ENCODE results near the gene DHRS3. TPM values are rescaled to one million over a fixed set of nuclear protein-coding genes. Genes with fewer than 3 reads are reported as not detected.

DHRS3 gene
- total and polyA plus RNA-seq, 2 donors (not counting 1 experiment from before 2014, with no cell fraction given): 0.37 TPM

DNA sequence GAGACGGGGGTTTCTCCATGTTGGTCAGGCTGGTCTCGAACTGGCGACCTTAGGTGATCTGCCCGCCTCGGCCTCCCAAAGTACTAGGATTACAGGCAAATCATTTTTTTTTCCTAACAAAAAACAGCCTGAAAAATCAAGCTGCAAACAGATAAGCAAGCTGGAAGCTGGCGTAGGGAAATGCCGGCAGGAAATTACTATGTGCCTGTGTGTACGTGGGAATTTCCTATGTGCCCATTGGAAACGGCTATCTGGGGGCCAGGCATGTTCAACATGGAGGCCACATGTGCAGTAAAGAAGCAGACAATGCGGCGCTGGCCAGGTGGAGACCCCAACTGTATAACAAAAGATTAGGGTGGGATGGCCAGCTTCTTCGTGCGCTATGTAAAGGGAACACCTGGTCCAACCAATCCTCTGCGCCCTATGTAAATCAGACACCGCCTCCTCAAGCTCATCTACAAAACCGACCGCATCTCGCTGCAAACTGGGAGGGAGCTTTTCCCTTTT lies 16.7 kb upstream of the DHRS3 start:
- H3K36me3 ChIP-seq (replicated peaks in 1 of 2; ENCODE audit: control extremely low read depth in 1 of 2, control insufficient read depth in 1 of 2, extremely low read depth in 1 of 2, insufficient read depth in 2 of 2, low read length in 1 of 2): no peaks in the 10 kb centered on the region
- H3K4me1 Mint-ChIP-seq: no peaks in the 10 kb centered on the region
- no peaks in the 10 kb centered on the region for H3K79me2 ChIP-seq (ENCODE audit: control insufficient read depth, insufficient read depth, low read length)
- peaks cover 0 to 9% (median 5%) of the 10 kb centered on the region in 3 donors for H3K9me3 ChIP-seq (ENCODE audit: control extremely low read depth in 1 of 3, control insufficient read depth in 2 of 3, insufficient read depth in 1 of 3, low read length in 2 of 3)
- no peak for ATAC-seq (ENCODE audit: low read depth)
- WGBS (ENCODE audit: insufficient coverage): 89% methylated on average over 14 of the region's 18 CpGs
- H3K4me3 Mint-ChIP-seq: no peak overlapping the region
- no peak overlapping the region for H2AFZ ChIP-seq (ENCODE audit: insufficient read depth, low read depth, low read length, poor library complexity, severe bottlenecking)
- peaks cover 0 to 7% (median 0%) of the 10 kb centered on the region in 4 experiments for H3K27me3 ChIP-seq (replicated peaks in 1 of 4; ENCODE audit: control extremely low read depth in 1 of 4, control insufficient read depth in 3 of 4, insufficient read depth in 4 of 4, low read length in 3 of 4)
- no peak overlapping the region for H3K4me2 ChIP-seq (replicated peaks; ENCODE audit: low read depth, low read length, poor library complexity, severe bottlenecking)
- ChIA-PET CTCF (interaction anchor here (0.7 kb wide), 2 partner anchors 15 to 1311 kb away, joined by 3 read pairs; no protein-coding TSS in a partner anchor), POLR2A (no interaction called here)
- TF ChIP-seq, protein P1, sequence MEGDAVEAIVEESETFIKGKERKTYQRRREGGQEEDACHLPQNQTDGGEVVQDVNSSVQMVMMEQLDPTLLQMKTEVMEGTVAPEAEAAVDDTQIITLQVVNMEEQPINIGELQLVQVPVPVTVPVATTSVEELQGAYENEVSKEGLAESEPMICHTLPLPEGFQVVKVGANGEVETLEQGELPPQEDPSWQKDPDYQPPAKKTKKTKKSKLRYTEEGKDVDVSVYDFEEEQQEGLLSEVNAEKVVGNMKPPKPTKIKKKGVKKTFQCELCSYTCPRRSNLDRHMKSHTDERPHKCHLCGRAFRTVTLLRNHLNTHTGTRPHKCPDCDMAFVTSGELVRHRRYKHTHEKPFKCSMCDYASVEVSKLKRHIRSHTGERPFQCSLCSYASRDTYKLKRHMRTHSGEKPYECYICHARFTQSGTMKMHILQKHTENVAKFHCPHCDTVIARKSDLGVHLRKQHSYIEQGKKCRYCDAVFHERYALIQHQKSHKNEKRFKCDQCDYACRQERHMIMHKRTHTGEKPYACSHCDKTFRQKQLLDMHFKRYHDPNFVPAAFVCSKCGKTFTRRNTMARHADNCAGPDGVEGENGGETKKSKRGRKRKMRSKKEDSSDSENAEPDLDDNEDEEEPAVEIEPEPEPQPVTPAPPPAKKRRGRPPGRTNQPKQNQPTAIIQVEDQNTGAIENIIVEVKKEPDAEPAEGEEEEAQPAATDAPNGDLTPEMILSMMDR (IDR thresholded peaks at IDR 0.05): no peak
- no peak for TF ChIP-seq EZH2 (IDR thresholded peaks at IDR 0.05; ENCODE audit: borderline replicate concordance, insufficient read depth, low read depth, low read length, poor library complexity, severe bottlenecking)
- H3K27ac Mint-ChIP-seq: no peak overlapping the region
- intact Hi-C loops (cut with micrococcal nuclease): no loop called here
- H3K4me3 ChIP-seq (ENCODE audit: control extremely low read depth in 1 of 5, extremely low read depth in 1 of 5, insufficient read depth in 1 of 5, low read depth in 2 of 5, low read length in 4 of 5): no peak overlapping the region
- no peak for DNase-seq
- no peak overlapping the region for H3K27ac ChIP-seq (ENCODE audit: low read length in 2 of 2)
- peaks cover 11% of the 10 kb centered on the region for H3K27me3 Mint-ChIP-seq
- H3K9ac ChIP-seq (ENCODE audit: low read length): no peak overlapping the region
- H4K20me1 ChIP-seq (ENCODE audit: control insufficient read depth, insufficient read depth, low read length, poor library complexity, severe bottlenecking): no peaks in the 10 kb centered on the region
- no peaks in the 10 kb centered on the region for H3K9me3 Mint-ChIP-seq (ENCODE audit: insufficient read depth)
- no peaks in the 10 kb centered on the region for H3K4me1 ChIP-seq (ENCODE audit: control insufficient read depth in 2 of 2, insufficient read depth in 2 of 2, low read length in 2 of 2)

GRCh38 chr1:12634156-12634555 lies 16.1 kb upstream of the DHRS3 start:
- Mint-ChIP-seq H3K27ac (no peak overlapping the region), H3K4me1 (no peaks in the 10 kb centered on the region), H3K27me3 (peaks cover 11% of the 10 kb centered on the region), H3K9me3 (ENCODE audit: insufficient read depth) (no peaks in the 10 kb centered on the region), H3K4me3 (no peak overlapping the region)
- CTCF ChIA-PET: no interaction called here
- intact Hi-C loops (cut with micrococcal nuclease): no loop called here
- no peaks in the 10 kb centered on the region for H3K36me3 ChIP-seq (replicated peaks in 1 of 2; ENCODE audit: control extremely low read depth in 1 of 2, control insufficient read depth in 1 of 2, extremely low read depth in 1 of 2, insufficient read depth in 2 of 2, low read length in 1 of 2)
- H3K9me3 ChIP-seq (ENCODE audit: control extremely low read depth in 1 of 3, control insufficient read depth in 2 of 3, insufficient read depth in 1 of 3, low read length in 2 of 3): peaks cover 0 to 4% (median 0%) of the 10 kb centered on the region in 3 donors
- H3K4me1 ChIP-seq (ENCODE audit: control insufficient read depth in 2 of 2, insufficient read depth in 2 of 2, low read length in 2 of 2): no peaks in the 10 kb centered on the region
- TF ChIP-seq, protein P1 (IDR thresholded peaks at IDR 0.05): no peak
- no peak for TF ChIP-seq EZH2 (IDR thresholded peaks at IDR 0.05; ENCODE audit: borderline replicate concordance, insufficient read depth, low read depth, low read length, poor library complexity, severe bottlenecking)
- H4K20me1 ChIP-seq (ENCODE audit: control insufficient read depth, insufficient read depth, low read length, poor library complexity, severe bottlenecking): no peaks in the 10 kb centered on the region
- no peak overlapping the region for H3K4me2 ChIP-seq (replicated peaks; ENCODE audit: low read depth, low read length, poor library complexity, severe bottlenecking)
- POLR2A ChIA-PET: no interaction called here
- WGBS (ENCODE audit: insufficient coverage): 63% methylated on average over 5 of the region's 8 CpGs
- DNase-seq (no peak), ATAC-seq (ENCODE audit: low read depth) (no peak)
- H3K27me3 ChIP-seq (replicated peaks in 1 of 4; ENCODE audit: control extremely low read depth in 1 of 4, control insufficient read depth in 3 of 4, insufficient read depth in 4 of 4, low read length in 3 of 4): peaks cover 0 to 7% (median 0%) of the 10 kb centered on the region in 4 experiments
- no peaks in the 10 kb centered on the region for H3K79me2 ChIP-seq (ENCODE audit: control insufficient read depth, insufficient read depth, low read length)
- no peak overlapping the region for H3K27ac ChIP-seq (ENCODE audit: low read length in 2 of 2)
- no peak overlapping the region for H3K4me3 ChIP-seq (ENCODE audit: control extremely low read depth in 1 of 5, extremely low read depth in 1 of 5, insufficient read depth in 1 of 5, low read depth in 2 of 5, low read length in 4 of 5)
- H3K9ac ChIP-seq (ENCODE audit: low read length): no peak overlapping the region
- no peak overlapping the region for H2AFZ ChIP-seq (ENCODE audit: insufficient read depth, low read depth, low read length, poor library complexity, severe bottlenecking)

Data from B cell (primary cell).